Brain microvascular endothelial cell (primary cell): ENCODE data around the gene TUBA1A.
"Not testable (repeated sequence)": the region's sequence is repeated elsewhere in the genome, so short reads cannot be mapped to it uniquely, and the experiment has no call there.

Experiments
- DNase-seq: peaks from one replicate; pipeline ENCODE4 v3.0.0-alpha.2; 2020
- H3K27ac ChIP-seq: fragments of 250-450 bp; sonication (Bioruptor Pico); 2 replicates; pipeline ENCODE4 v1.5.1; 2020; ENCODE audit warnings: mild to moderate bottlenecking, moderate library complexity
- H3K27me3 ChIP-seq: fragments of 250-450 bp; sonication (Bioruptor Pico); replicated peaks from 2 replicates; pipeline ENCODE4 v1.5.1; 2020; ENCODE audit warnings: mild to moderate bottlenecking
- H3K36me3 ChIP-seq: fragments of 250-450 bp; sonication (Bioruptor Pico); replicated peaks from 2 replicates; pipeline ENCODE4 v1.5.1; 2020; ENCODE audit warnings: mild to moderate bottlenecking
- H3K4me3 ChIP-seq: 2 replicates; pipeline ENCODE4 v1.5.1; 2011; ENCODE audit warnings: low read depth, mild to moderate bottlenecking, control low read depth, low read length, moderate library complexity
- CTCF ChIP-seq: IDR thresholded peaks from 2 replicates; pipeline ENCODE4 v1.5.1; 2011; ENCODE audit warnings: low read depth, mild to moderate bottlenecking, moderate library complexity, low read length, control low read depth, inconsistent platforms; ENCODE audit errors: missing control alignments
- in situ Hi-C: cut with HindIII; loops from 2 replicates; pipeline ENCODE4 v1.10.0; 2017; ENCODE audit warnings: low sequenced_read_pairs, low pct_ligation_motif_present

The TUBA1A gene

GRCh38 chr12:49170924-49171323, 18.0 kb downstream of the TUBA1A start:
- H3K36me3 ChIP-seq: no peaks in the 10 kb centered on the region
- no peak for DNase-seq
- in situ Hi-C loops: no loop called here
- no peaks in the 10 kb centered on the region for H3K27me3 ChIP-seq
- H3K4me3 ChIP-seq: no peak overlapping the region
- no peak overlapping the region for H3K27ac ChIP-seq
- TF ChIP-seq CTCF: no peak

DNA sequence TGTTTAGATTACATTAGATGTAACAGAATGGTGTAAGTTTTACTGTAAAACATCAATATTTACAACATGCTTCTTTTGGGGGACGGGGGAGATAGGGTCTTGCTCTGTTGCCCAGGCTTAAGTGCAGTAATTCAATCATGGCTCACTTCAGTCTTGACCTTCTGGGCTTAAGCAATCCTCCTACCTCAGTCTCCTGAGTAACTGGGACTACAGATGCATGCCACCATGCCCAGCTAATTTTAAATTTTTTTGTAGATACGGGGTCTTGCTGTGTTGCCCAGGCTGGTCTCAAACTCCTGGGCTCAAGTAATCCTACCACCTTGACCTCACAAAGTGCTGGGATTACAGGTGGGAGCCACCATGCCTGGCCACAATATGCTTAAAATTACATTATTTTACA, 23.8 kb downstream of the TUBA1A start:
- Histone ChIP-seq H3K27me3 (no peaks in the 10 kb centered on the region), H3K27ac (no peak overlapping the region), H3K36me3 (no peaks in the 10 kb centered on the region), H3K4me3 (no peak overlapping the region)
- in situ Hi-C loops: no loop called here
- DNase-seq: no peak
- TF ChIP-seq CTCF: no peak

- H3K27me3 ChIP-seq, H3K27ac ChIP-seq, DNase-seq, in situ Hi-C loops, H3K4me3 ChIP-seq, H3K36me3 ChIP-seq: not testable (repeated sequence)
Observed at GRCh38 chr12:49161901-49162300, 27.0 kb downstream of the TUBA1A start.

GRCh38 chr12:49161092-49161795, 27.6 kb downstream of the TUBA1A start:
- Histone ChIP-seq H3K27ac (no peak overlapping the region), H3K4me3 (no peak overlapping the region), H3K36me3 (no peaks in the 10 kb centered on the region), H3K27me3 (no peaks in the 10 kb centered on the region)
- DNase-seq: no peak
- in situ Hi-C loops: no loop called here
- no peak for TF ChIP-seq CTCF

DNA sequence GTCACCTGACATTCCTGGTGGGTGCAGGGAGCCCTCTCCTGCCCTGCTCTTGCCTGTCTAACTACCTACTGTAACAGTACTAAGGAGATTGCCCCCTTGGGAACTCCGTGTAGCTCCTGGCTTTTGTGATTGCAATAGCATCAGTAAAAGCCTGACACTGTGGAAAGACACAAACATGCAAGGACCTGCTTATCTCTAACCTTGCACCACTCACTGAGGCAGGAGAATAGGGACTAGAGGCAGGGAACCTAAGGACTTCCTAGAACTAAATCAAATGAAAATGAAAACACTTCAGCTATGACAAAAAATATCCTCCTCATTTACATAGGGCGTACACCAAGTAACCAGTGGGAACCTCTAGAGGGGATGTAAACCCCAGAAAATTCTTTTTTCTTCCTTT, 28.5 kb downstream of the TUBA1A start:
- Histone ChIP-seq H3K36me3 (no peaks in the 10 kb centered on the region), H3K27ac (no peak overlapping the region), H3K4me3 (no peak overlapping the region), H3K27me3 (no peaks in the 10 kb centered on the region)
- TF ChIP-seq CTCF: no peak
- no peak for DNase-seq
- in situ Hi-C loops: no loop called here

GRCh38 chr12:49154221-49154620, 34.7 kb downstream of the TUBA1A start:
- H3K27ac ChIP-seq: no peak overlapping the region
- TF ChIP-seq CTCF: no peak
- no peaks in the 10 kb centered on the region for H3K36me3 ChIP-seq
- no peak overlapping the region for H3K4me3 ChIP-seq
- in situ Hi-C loops: no loop called here
- H3K27me3 ChIP-seq: no peaks in the 10 kb centered on the region
- DNase-seq: no peak
